ENCODE measurements around the gene PSMA5. TPM values are rescaled to one million over a fixed set of nuclear protein-coding genes. Genes with fewer than 3 reads are reported as not detected.

The PSMA5 gene
- total RNA-seq, 4 donors from 2014 or later = 26.2 to 36.2 (median 31.5) TPM

DNA sequence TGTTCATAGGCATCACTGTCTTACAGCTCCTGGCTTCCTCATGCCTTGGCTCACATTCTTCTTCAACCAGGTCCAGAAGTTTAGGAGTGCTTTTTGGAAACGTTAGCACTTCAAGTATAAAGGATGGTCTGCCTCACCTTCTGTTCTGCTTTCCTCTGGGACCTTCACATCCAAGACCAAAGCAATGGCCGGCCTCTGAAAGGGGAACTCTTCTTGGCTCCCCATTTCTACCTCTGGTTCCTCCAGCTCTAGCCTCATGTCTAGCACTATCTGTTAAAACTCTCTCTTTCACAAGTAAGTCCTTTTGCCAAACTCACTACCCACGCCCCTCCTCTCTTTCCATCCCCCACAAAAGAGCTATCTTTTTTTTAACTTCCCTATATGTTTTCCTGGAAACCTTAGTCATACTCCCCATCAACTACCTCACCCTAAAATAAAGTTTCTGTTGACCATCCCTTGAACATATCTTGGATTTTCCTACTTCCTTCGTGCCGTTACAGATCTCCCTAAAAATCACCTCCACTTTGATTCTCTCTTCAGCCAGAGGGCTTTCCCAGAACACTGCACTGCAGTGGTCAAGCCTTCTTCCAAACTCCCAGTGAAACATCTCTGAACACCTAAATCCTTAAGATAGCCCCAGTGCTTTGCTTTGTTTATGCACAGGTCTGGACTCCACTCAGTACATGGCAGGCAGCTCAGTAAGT, 36.5 kb downstream of the PSMA5 start:
- WGBS = 82% methylated on average over 5 of the region's 5 CpGs
- no peak for TF ChIP-seq POLR2A (IDR thresholded peaks at IDR 0.05)
- no peak for TF ChIP-seq POLR2AphosphoS5 (IDR thresholded peaks at IDR 0.05)
- TF ChIP-seq, protein P1, sequence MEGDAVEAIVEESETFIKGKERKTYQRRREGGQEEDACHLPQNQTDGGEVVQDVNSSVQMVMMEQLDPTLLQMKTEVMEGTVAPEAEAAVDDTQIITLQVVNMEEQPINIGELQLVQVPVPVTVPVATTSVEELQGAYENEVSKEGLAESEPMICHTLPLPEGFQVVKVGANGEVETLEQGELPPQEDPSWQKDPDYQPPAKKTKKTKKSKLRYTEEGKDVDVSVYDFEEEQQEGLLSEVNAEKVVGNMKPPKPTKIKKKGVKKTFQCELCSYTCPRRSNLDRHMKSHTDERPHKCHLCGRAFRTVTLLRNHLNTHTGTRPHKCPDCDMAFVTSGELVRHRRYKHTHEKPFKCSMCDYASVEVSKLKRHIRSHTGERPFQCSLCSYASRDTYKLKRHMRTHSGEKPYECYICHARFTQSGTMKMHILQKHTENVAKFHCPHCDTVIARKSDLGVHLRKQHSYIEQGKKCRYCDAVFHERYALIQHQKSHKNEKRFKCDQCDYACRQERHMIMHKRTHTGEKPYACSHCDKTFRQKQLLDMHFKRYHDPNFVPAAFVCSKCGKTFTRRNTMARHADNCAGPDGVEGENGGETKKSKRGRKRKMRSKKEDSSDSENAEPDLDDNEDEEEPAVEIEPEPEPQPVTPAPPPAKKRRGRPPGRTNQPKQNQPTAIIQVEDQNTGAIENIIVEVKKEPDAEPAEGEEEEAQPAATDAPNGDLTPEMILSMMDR (IDR thresholded peaks at IDR 0.05) = no peak
- TF ChIP-seq EP300 (IDR thresholded peaks at IDR 0.05) = no peak

DNA sequence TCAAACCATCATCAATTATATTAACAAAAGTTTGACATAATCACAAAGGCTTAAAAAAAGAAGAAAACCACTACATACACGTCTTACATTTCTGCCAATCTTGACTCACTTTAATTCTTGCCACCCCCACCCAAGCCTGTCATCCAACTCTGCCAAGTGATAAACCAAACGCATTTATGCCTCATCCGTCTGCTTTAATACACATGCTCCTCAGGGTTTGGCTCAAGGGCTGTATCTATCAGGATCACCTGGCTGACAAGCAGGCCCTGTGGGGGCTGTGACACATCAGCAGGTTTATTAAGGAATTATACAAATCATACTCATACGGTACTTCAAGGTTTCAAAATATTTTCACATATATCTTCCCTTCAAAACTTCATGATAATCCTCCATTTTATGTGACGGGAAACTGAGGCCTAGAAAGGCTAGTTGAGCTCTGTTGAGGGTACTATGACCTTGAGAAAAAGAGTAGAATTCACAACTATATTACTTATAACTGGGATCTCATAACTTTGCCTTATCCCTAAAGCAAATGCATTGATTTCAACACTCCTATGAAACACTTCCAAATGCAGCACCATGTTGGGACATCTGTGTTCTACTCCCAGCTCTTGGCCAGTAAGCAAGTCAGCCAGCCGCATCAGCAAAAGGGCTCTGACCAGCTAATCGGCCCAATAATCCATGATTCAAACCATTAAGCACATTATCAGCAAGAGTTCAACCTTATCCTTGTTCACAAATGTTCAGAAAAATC, 37.2 kb downstream of the PSMA5 start:
- TF ChIP-seq EP300 (IDR thresholded peaks at IDR 0.05) = no peak
- no peak for TF ChIP-seq POLR2AphosphoS5 (IDR thresholded peaks at IDR 0.05)
- TF ChIP-seq, protein P1 (IDR thresholded peaks at IDR 0.05) = no peak
- H3K4me3 ChIP-seq = no peak overlapping the region
- no peaks in the 10 kb centered on the region for H3K27me3 ChIP-seq
- peak overlapping the region; percentile 85 for H3K27ac ChIP-seq
- H3K36me3 ChIP-seq = no peaks in the 10 kb centered on the region
- 59% methylated on average over 7 of the region's 7 CpGs for WGBS
- H3K9me3 ChIP-seq = no peaks in the 10 kb centered on the region
- no peak for DNase-seq (ENCODE audit: low spot score in 2 of 2)
- H3K4me1 ChIP-seq = peaks cover 80% of the 10 kb centered on the region

More for the DNA sequence above, 36.5 kb downstream of the PSMA5 start:
- no peaks in the 10 kb centered on the region for H3K27me3 ChIP-seq
- H3K4me3 ChIP-seq = no peak overlapping the region
- no peaks in the 10 kb centered on the region for H3K36me3 ChIP-seq
- peak overlapping the region; percentile 85 for H3K27ac ChIP-seq
- H3K4me1 ChIP-seq = peaks cover 85% of the 10 kb centered on the region
- H3K9me3 ChIP-seq = no peaks in the 10 kb centered on the region
- no peak for DNase-seq (ENCODE audit: low spot score in 2 of 2)

DNA sequence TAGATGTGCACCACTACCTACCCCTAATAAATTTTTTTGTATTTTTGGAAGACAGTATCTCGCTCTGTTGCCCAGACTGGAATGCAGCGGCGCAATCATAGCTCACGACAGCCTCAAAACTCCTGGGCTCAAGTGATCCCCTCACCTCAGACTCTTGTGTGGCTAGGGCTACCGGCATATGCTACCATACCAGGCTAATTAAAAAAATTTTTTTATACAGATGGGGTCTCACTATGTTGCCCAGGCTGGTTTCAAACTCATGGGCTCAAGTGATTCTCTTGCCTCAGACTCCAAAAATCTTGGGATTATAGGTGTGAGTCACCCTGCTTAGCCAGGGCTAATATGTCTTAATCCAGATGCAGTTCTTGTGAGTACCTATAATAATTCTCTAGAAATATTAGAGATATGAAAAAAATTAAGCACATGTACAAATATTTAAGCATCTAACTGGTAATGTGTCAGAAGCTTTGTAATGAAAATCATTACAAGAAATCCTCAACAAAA, 38.0 kb downstream of the PSMA5 start:
- TF ChIP-seq POLR2AphosphoS5 (IDR thresholded peaks at IDR 0.05) (no peak), EP300 (IDR thresholded peaks at IDR 0.05) (no peak), POLR2A (IDR thresholded peaks at IDR 0.05) (no peak)
- TF ChIP-seq, protein P1 (IDR thresholded peaks at IDR 0.05) = no peak
- Histone ChIP-seq H3K4me3 (no peak overlapping the region), H3K36me3 (no peaks in the 10 kb centered on the region), H3K4me1 (peaks cover 74% of the 10 kb centered on the region), H3K27ac (no peak overlapping the region), H3K9me3 (no peaks in the 10 kb centered on the region), H3K27me3 (no peaks in the 10 kb centered on the region)
- DNase-seq (ENCODE audit: low spot score in 2 of 2) = no peak
- WGBS = 98% methylated on average over 5 of the region's 5 CpGs

DNA sequence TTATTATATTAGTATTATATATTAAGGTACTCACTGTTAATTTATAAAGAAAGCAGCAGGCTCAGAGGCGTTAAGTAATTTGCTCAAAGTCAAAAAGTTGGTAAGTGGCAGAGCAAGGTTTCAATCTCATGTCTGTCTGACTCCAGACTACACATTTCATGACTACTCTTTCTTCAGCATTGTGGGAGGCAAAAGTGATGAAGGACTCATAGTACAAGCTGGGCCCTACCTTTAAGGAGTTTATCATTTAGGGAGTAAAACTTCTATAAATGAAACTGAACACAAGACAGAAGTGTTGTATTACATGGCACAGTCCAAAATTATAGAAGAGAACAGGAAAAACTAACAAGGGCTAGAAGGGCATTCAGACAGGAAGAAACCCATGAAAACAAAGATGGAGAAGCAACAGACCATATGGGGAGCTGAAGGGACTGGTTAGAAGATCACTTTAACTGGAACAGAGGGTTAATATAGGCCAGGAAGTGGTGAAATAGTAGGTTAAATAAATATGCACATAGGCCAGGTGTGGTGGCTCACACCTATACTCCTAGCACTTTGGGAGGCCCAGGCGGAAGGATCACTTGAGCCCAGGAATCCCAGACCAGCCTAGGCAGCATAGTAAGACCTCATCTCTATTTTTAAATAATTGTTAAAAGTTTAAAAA, 40.1 kb downstream of the PSMA5 start:
- 88% methylated on average over 2 of the region's 2 CpGs for WGBS
- DNase-seq (ENCODE audit: low spot score in 2 of 2) = no peak
- Histone ChIP-seq H3K4me3 (peak overlapping the region; percentile 1), H3K9me3 (no peaks in the 10 kb centered on the region), H3K27ac (peak overlapping the region; percentile 39), H3K4me1 (peaks cover 53% of the 10 kb centered on the region), H3K27me3 (no peaks in the 10 kb centered on the region), H3K36me3 (no peaks in the 10 kb centered on the region)
- TF ChIP-seq POLR2AphosphoS5 (IDR thresholded peaks at IDR 0.05) (no peak), EP300 (IDR thresholded peaks at IDR 0.05) (no peak), POLR2A (IDR thresholded peaks at IDR 0.05) (no peak)
- TF ChIP-seq, protein P1 (IDR thresholded peaks at IDR 0.05) = no peak

Data from suprapubic skin (tissue), 4 donors.